ENCODE results near the gene XYLT1.

Gene XYLT1

DNA sequence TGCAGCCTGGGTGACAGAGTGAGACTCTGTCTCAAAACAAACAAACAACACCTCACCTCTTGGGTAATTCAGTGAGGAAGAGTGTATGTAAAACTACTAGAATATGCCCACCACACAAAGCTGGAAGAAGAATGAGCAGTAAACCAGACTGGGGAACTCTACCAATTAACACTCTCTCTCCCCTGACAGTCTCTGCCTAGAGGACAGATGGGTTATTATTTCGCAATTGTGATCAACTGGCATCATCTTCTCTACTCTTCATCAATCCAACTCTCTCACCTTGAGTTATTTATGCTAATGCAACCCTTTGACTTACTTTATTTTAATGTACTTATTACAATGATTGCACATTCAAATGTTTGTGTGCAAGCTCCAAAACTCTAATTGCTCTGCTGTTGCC lies 205.6 kb downstream of the XYLT1 start:
- H3K27ac ChIP-seq = no peak overlapping the region
- intact Hi-C loops (cut with DNase I; ENCODE audit: low total_unique reads) = no loop called here
- no peaks in the 10 kb centered on the region for H3K9me3 ChIP-seq
- TF ChIP-seq, protein P1, sequence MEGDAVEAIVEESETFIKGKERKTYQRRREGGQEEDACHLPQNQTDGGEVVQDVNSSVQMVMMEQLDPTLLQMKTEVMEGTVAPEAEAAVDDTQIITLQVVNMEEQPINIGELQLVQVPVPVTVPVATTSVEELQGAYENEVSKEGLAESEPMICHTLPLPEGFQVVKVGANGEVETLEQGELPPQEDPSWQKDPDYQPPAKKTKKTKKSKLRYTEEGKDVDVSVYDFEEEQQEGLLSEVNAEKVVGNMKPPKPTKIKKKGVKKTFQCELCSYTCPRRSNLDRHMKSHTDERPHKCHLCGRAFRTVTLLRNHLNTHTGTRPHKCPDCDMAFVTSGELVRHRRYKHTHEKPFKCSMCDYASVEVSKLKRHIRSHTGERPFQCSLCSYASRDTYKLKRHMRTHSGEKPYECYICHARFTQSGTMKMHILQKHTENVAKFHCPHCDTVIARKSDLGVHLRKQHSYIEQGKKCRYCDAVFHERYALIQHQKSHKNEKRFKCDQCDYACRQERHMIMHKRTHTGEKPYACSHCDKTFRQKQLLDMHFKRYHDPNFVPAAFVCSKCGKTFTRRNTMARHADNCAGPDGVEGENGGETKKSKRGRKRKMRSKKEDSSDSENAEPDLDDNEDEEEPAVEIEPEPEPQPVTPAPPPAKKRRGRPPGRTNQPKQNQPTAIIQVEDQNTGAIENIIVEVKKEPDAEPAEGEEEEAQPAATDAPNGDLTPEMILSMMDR (IDR thresholded peaks at IDR 0.05) = no peak
- no peaks in the 10 kb centered on the region for H3K27me3 ChIP-seq
- H3K4me1 ChIP-seq = peaks cover 0 to 4% (median under 1%) of the 10 kb centered on the region in 4 donors
- H3K4me3 ChIP-seq = no peak overlapping the region
- no peaks in the 10 kb centered on the region for H3K36me3 ChIP-seq
- no peak for DNase-seq

DNA sequence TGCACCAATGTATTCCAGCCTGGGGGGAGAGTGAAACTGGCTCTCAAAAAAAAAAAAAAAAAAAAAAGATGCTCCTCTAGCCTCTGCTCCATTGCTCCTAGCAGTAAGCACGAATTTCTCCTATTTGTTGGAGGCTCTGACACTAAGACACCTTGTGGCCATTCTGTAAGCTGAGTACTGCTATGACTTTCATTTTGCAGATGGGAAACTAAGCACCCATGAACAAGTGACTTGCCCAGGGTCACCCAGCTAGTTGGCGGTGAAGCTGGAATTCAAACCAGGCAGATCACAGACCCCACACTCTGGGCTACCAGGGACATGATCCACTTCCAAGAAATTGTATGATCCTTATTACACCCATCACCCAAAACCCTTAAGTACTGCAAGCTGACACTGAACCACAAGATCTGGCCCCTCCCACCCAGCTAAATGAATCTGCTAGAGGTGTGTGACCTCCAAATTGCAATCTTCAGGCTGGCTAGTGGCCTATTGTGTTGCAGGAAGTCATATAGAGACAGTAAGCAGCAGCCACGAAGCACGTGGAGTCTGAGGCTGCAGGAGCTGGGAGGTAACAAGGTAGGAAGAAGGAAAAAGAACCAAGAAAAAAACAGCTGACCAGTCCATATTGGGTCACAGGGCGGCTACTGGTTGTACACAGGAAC lies 209.4 kb downstream of the XYLT1 start:
- H3K36me3 ChIP-seq = peaks cover 0 to 3% (median 0%) of the 10 kb centered on the region in 3 donors
- TF ChIP-seq, protein P1 (IDR thresholded peaks at IDR 0.05) = no peak
- intact Hi-C loops (cut with DNase I; ENCODE audit: low total_unique reads) = no loop called here
- DNase-seq = no peak
- no peaks in the 10 kb centered on the region for H3K27me3 ChIP-seq
- no peaks in the 10 kb centered on the region for H3K9me3 ChIP-seq
- H3K27ac ChIP-seq = no peak overlapping the region
- H3K4me3 ChIP-seq = no peak overlapping the region
- peaks cover 0 to 20% (median 0%) of the 10 kb centered on the region in 4 donors for H3K4me1 ChIP-seq

DNA sequence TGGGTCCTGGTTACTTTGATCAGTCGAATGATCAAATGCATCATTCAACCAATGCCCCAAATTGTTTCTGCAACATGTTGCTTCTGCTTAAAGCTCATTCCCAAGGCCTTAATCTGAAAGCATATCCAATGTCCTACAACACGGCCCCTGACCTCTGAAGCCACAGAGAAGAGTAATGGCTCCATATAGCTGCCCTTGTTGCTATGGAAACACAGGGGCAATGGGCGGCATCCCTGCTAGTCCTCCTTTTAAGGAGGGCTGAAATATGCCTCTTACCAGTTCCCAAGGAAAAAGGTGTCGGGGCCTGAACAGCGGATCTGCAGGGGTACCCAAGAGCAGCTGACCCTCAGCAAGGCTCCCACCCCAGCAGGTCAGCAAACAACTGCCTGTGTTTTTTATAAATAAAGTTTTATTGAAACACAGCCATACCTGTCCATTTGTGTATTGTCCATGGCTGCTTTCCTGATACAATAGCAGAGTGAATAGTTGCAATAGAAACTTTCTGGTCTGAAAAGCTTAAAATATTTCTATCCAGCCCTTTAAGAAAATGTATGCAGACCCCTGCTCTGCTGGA lies 210.4 kb downstream of the XYLT1 start:
- intact Hi-C loops (cut with DNase I; ENCODE audit: low total_unique reads) = no loop called here

DNA sequence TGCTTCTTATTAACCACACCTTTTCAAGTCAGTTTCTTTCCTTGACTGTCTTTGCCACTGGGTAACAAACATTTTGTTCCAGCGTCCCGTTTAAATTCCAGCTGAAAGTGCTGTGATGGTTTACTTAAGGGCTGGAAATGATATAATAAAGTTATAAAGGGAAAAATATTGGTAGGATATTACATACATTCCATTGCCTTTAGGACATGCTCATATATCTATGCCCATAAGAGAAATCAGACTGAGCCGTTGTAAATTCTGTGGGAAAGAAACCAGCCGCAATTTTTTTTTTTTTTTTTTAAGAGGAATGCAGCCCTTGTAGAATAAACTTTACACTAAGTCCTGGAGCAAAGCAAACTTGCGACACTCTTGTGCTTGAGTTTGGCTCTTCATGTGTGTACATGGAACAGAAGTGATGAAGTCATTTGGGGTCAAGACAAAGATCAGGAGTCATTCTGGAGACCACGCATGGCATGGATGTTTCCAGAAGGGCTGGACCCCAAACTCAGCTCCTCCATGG lies 210.9 kb downstream of the XYLT1 start:
- H3K27me3 ChIP-seq = no peaks in the 10 kb centered on the region
- H3K4me3 ChIP-seq = peak overlapping the region; percentile 20 to 32
- TF ChIP-seq, protein P1 (IDR thresholded peaks at IDR 0.05) = no peak
- no peaks in the 10 kb centered on the region for H3K9me3 ChIP-seq
- H3K36me3 ChIP-seq = peaks cover 0 to 3% (median 0%) of the 10 kb centered on the region in 3 donors
- peaks cover 0 to 20% (median 0%) of the 10 kb centered on the region in 4 donors for H3K4me1 ChIP-seq
- no peak for DNase-seq
- intact Hi-C loops (cut with DNase I; ENCODE audit: low total_unique reads) = no loop called here
- peak overlapping the region; percentile 56 to 67 for H3K27ac ChIP-seq

More for the DNA sequence above, 210.4 kb downstream of the XYLT1 start:
- peak overlapping the region in 1 of 2 donors; percentile 67 for H3K27ac ChIP-seq
- H3K27me3 ChIP-seq = no peaks in the 10 kb centered on the region
- peaks cover 0 to 3% (median 0%) of the 10 kb centered on the region in 3 donors for H3K36me3 ChIP-seq
- H3K4me3 ChIP-seq = no peak overlapping the region
- H3K4me1 ChIP-seq = peaks cover 0 to 20% (median 0%) of the 10 kb centered on the region in 4 donors
- no peaks in the 10 kb centered on the region for H3K9me3 ChIP-seq
- TF ChIP-seq, protein P1 (IDR thresholded peaks at IDR 0.05) = no peak
- no peak for DNase-seq

DNA sequence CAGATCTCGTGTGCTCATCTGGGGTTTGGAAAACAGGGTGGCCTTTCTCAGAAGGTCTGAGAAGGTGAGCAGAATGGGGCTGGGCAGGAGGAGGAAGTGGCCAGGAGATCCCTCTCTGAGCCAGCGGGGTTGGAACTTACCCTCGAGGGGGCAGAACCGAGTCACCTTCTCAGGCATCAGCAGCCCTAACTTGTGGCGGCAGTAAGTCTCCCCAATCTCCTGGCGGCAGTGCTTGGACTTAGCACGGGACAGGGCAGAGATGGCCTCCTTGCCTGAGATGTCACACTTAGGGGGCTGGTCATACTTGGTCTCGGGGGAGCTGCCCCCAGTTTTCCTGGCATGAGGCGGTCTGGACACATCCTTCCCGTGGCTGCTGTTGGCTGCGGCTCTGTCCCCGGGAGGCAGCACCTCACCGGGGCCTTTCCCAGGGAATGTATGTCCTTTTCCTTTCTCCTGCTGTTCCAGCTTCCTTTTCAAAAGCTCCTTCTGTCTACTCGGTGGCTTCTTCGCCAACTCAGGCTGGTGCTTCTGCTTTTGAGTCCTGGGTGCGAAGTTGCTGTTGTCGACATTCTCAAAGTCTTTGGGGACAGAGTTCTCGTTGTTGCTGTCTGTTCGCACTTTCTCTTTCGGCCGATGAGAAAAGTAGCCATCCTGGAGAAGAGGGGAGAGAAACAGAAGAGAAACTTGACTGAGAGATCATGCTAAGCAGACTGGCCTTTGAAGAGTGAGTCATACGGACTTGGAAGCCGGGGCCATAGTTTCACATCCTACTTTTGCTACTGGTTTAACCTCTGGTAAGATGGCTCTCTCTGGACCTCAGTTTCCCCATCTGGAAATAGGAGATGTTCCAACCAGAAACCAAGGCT lies 211.7 kb downstream of the XYLT1 start:
- peaks cover 0 to 20% (median 0%) of the 10 kb centered on the region in 4 donors for H3K4me1 ChIP-seq
- H3K36me3 ChIP-seq = peaks cover 0 to 3% (median 0%) of the 10 kb centered on the region in 3 donors
- DNase-seq = peak; percentile 24 to 73
- peak overlapping the region; percentile 20 to 32 for H3K4me3 ChIP-seq
- H3K27ac ChIP-seq = peak overlapping the region; percentile 56 to 67
- intact Hi-C loops (cut with DNase I; ENCODE audit: low total_unique reads) = no loop called here
- H3K9me3 ChIP-seq = no peaks in the 10 kb centered on the region
- no peaks in the 10 kb centered on the region for H3K27me3 ChIP-seq
- TF ChIP-seq, protein P1 (IDR thresholded peaks at IDR 0.05) = peak in 1 of 2 experiments; percentile 20

Measured in tibial artery (tissue), 4 donors.